Transverse colon (tissue), 4 donors: ENCODE results near the gene ABCB11. TPM values are rescaled to one million over a fixed set of nuclear protein-coding genes. Genes with fewer than 3 reads are reported as not detected.

Source experiments
- DNase-seq: peaks from one replicate; pipeline ENCODE4 v3.0.0-alpha.2; 2019
- H3K27ac ChIP-seq, 4 donors: fragments of 200-600 bp; sonication (generic); 2 replicates each; pipeline ENCODE4 v1.5.1; 2016 to 2018; ENCODE audit warnings: inconsistent platforms in 4 of 4
- H3K27me3 ChIP-seq: fragments of 200-600 bp; sonication (generic); 2 replicates; pipeline ENCODE4 v1.5.1; 2017; ENCODE audit warnings: inconsistent platforms
- H3K36me3 ChIP-seq, 4 donors: fragments of 200-600 bp; sonication (generic); 2 replicates each; pipeline ENCODE4 v1.5.1; 2017 to 2019; ENCODE audit warnings: inconsistent platforms in 4 of 4
- H3K4me1 ChIP-seq, 4 donors: fragments of 200-600 bp; sonication (generic); 2 replicates each; pipeline ENCODE4 v1.5.1; 2017 to 2020; ENCODE audit warnings: inconsistent platforms in 4 of 4
- H3K4me3 ChIP-seq, 4 donors: fragments of 200-600 bp; sonication (generic); 1 replicate in 1 of 4; 2 replicates in 3 of 4; pipeline versions ENCODE4 v1.5.1 to v1.6.1; 2017 to 2019; ENCODE audit warnings: inconsistent platforms in 4 of 4
- H3K9me3 ChIP-seq, 2 donors: fragments of 200-600 bp; sonication (generic); 2 replicates each; pipeline ENCODE4 v1.5.1; 2017 to 2019; ENCODE audit warnings: inconsistent platforms in 2 of 2
- CTCF ChIP-seq, 5 experiments: fragments of 200-600 bp in 3 of 5; fragments of 450-650 bp in 2 of 5; sonication (generic) in 3 of 5; IDR thresholded peaks; 1 replicate in 2 of 5; 2 replicates in 3 of 5; pipeline ENCODE4 v1.5.1; 2016 to 2017; ENCODE audit warnings: antibody characterized with exemption in 5 of 5, inconsistent platforms in 3 of 5, mild to moderate bottlenecking in 2 of 5, moderate library complexity in 1 of 5
- EP300 ChIP-seq: sonication (generic); formaldehyde crosslinking; IDR thresholded peaks from one replicate; pipeline ENCODE4 v1.6.1; 2017; ENCODE audit warnings: antibody characterized with exemption, low read depth
- POLR2A ChIP-seq: fragments of 450-650 bp; IDR thresholded peaks from one replicate; pipeline ENCODE4 v1.6.1; 2016; ENCODE audit warnings: antibody characterized with exemption, mild to moderate bottlenecking, moderate library complexity
- POLR2AphosphoS5 ChIP-seq, 3 donors: sonication (generic); formaldehyde crosslinking; IDR thresholded peaks; one replicate each; pipeline ENCODE4 v1.6.1; 2016; ENCODE audit warnings: antibody characterized with exemption in 3 of 3
- WGBS, 2 donors: methylation state at CpG; one replicate each; pipeline ENCODE4 v1.1.5; 2018; ENCODE audit warnings: low coverage in 1 of 2; 5-methylcytosine and 5-hydroxymethylcytosine counted together
- in situ Hi-C, 4 donors: fragments of 200-750 bp; cut with MboI; loops; one replicate each; pipeline versions ENCODE4 v1.15.0 to v1.15.1; 2017; ENCODE audit warnings: low sequenced_read_pairs in 3 of 4, low pct_ligation_motif_present in 1 of 4, low pct_unique_long_range_greater_than_20kb in 1 of 4
- intact Hi-C: fragments of 100-400 bp; cut with DNase I; formaldehyde crosslinking; loops from one replicate; pipeline ENCODE4 v1.15.1; 2023; ENCODE audit warnings: low total_unique reads
- total RNA-seq, 4 donors: library from RNA; depleted of rRNA; stranded (reverse); fragments of >200 nt; gene quantifications; one replicate each; pipeline ENCODE4 v1.1.0, GENCODE V29; 2016

ABCB11 gene
- total RNA-seq, 4 donors from 2014 or later, result 4.8 to 41.8 (median 14.8) TPM

GRCh38 chr2:168962636-168963035 lies 68.5 kb downstream of the ABCB11 start:
- no peaks in the 10 kb centered on the region for H3K9me3 ChIP-seq
- DNase-seq, result no peak
- no peak overlapping the region for H3K4me3 ChIP-seq
- in situ Hi-C loops, result loop anchor here in 2 of 4 donors (10.0 to 25.0 kb wide), 2 partner anchors 142 to 500 kb away; no protein-coding TSS in a partner anchor
- H3K36me3 ChIP-seq, result no peaks in the 10 kb centered on the region
- no peak overlapping the region for H3K27ac ChIP-seq
- H3K4me1 ChIP-seq, result peaks cover 0 to 6% (median 2%) of the 10 kb centered on the region in 4 donors
- intact Hi-C loops, result loop anchor here (10.0 kb wide), 1 partner anchor 152 kb away; no protein-coding TSS in a partner anchor
- H3K27me3 ChIP-seq, result no peaks in the 10 kb centered on the region
- 56 to 85% methylated on average over 1 of the region's 1 CpG for WGBS, 2 donors
- TF ChIP-seq POLR2A (no peak), CTCF (IDR thresholded peaks at IDR 0.05) (no peak), POLR2AphosphoS5 (IDR thresholded peaks at IDR 0.05) (no peak), EP300 (no peak)

GRCh38 chr2:168961450-168962229 lies 69.5 kb downstream of the ABCB11 start:
- WGBS, 2 donors, result 16 to 28% methylated on average over 2 to 5 of the region's 5 CpGs

GRCh38 chr2:168956392-168956791 lies 74.7 kb downstream of the ABCB11 start:
- H3K4me3 ChIP-seq, result no peak overlapping the region
- H3K27ac ChIP-seq, result no peak overlapping the region
- DNase-seq, result no peak
- H3K4me1 ChIP-seq, result no peaks in the 10 kb centered on the region
- TF ChIP-seq POLR2AphosphoS5 (IDR thresholded peaks at IDR 0.05), result no peak
- TF ChIP-seq CTCF (IDR thresholded peaks at IDR 0.05), result no peak
- no peak for TF ChIP-seq EP300
- no peak for TF ChIP-seq POLR2A
- peaks cover 0 to 11% of the 10 kb centered on the region in 2 donors for H3K9me3 ChIP-seq
- no peaks in the 10 kb centered on the region for H3K36me3 ChIP-seq
- 88% methylated on average over 2 of the region's 2 CpGs; no CpG with 5 or more reads in 1 of the 2 donors for WGBS, 2 donors
- intact Hi-C loops (no loop called here), in situ Hi-C loops (loop anchor here in 3 of 4 donors (5.0 to 25.0 kb wide), 3 partner anchors 176 to 506 kb away; no protein-coding TSS in a partner anchor)
- no peaks in the 10 kb centered on the region for H3K27me3 ChIP-seq

More at GRCh38 chr2:168961450-168962229, 69.5 kb downstream of the ABCB11 start:
- no peaks in the 10 kb centered on the region for H3K36me3 ChIP-seq
- intact Hi-C loops (loop anchor here (10.0 kb wide), 1 partner anchor 153 kb away; no protein-coding TSS in a partner anchor), in situ Hi-C loops (loop anchor here in 2 of 4 donors (10.0 to 25.0 kb wide), 2 partner anchors 143 to 501 kb away; no protein-coding TSS in a partner anchor)
- DNase-seq, result peak; percentile 14
- peaks cover 0 to 6% (median 2%) of the 10 kb centered on the region in 4 donors for H3K4me1 ChIP-seq
- no peak overlapping the region for H3K27ac ChIP-seq
- H3K9me3 ChIP-seq, result no peaks in the 10 kb centered on the region
- H3K27me3 ChIP-seq, result no peaks in the 10 kb centered on the region
- peak; percentile 81 to 92 (median 82) for TF ChIP-seq CTCF (IDR thresholded peaks at IDR 0.05)
- peak in 1 of 3 donors; percentile 31 for TF ChIP-seq POLR2AphosphoS5 (IDR thresholded peaks at IDR 0.05)
- no peak for TF ChIP-seq EP300
- no peak for TF ChIP-seq POLR2A
- H3K4me3 ChIP-seq, result no peak overlapping the region

GRCh38 chr2:168955321-168955720 lies 75.8 kb downstream of the ABCB11 start:
- 93 to 100% methylated on average over 1 to 4 of the region's 4 CpGs for WGBS, 2 donors
- intact Hi-C loops (no loop called here), in situ Hi-C loops (loop anchor here in 3 of 4 donors (5.0 to 25.0 kb wide), 3 partner anchors 177 to 507 kb away; no protein-coding TSS in a partner anchor)
- no peak for DNase-seq
- Histone ChIP-seq H3K27me3 (no peaks in the 10 kb centered on the region), H3K27ac (no peak overlapping the region), H3K36me3 (no peaks in the 10 kb centered on the region), H3K9me3 (peaks cover 0 to 11% of the 10 kb centered on the region in 2 donors), H3K4me3 (no peak overlapping the region), H3K4me1 (no peaks in the 10 kb centered on the region)
- TF ChIP-seq POLR2A (no peak), POLR2AphosphoS5 (IDR thresholded peaks at IDR 0.05) (no peak), CTCF (IDR thresholded peaks at IDR 0.05) (no peak), EP300 (no peak)
